ENCODE results near the gene MTMR6. TPM values are rescaled to one million over a fixed set of nuclear protein-coding genes. Genes with fewer than 3 reads are reported as not detected.
A peak's percentile ranks its signal among the peaks of the same experiment; 100 is the strongest.

MTMR6 gene
- total RNA-seq, 2 donors from 2014 or later = 11.0 to 16.3 TPM

DNA sequence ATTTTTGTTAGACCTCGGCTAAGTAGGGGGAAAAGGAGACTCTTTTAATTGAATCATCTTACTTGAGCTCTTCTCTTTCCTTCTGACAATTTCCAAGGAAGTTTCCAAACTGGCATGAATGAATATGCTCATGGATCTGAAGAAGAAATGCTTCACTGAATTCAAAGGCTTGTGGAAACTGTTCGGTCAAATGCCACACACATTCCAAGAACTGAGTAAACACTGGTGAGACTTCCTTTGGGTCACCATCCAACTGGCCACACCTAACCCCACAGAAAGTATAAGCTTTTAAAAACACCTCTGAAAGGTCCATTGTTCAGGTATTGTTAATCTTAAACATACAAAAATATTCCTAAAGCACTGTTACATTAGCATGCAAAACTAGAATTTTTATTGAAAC lies 33.6 kb downstream of the MTMR6 start:
- no peaks in the 10 kb centered on the region for H3K27me3 ChIP-seq
- H3K4me1 ChIP-seq = no peaks in the 10 kb centered on the region
- peaks cover 7% of the 10 kb centered on the region for H3K36me3 ChIP-seq
- TF ChIP-seq, protein P1, sequence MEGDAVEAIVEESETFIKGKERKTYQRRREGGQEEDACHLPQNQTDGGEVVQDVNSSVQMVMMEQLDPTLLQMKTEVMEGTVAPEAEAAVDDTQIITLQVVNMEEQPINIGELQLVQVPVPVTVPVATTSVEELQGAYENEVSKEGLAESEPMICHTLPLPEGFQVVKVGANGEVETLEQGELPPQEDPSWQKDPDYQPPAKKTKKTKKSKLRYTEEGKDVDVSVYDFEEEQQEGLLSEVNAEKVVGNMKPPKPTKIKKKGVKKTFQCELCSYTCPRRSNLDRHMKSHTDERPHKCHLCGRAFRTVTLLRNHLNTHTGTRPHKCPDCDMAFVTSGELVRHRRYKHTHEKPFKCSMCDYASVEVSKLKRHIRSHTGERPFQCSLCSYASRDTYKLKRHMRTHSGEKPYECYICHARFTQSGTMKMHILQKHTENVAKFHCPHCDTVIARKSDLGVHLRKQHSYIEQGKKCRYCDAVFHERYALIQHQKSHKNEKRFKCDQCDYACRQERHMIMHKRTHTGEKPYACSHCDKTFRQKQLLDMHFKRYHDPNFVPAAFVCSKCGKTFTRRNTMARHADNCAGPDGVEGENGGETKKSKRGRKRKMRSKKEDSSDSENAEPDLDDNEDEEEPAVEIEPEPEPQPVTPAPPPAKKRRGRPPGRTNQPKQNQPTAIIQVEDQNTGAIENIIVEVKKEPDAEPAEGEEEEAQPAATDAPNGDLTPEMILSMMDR (IDR thresholded peaks at IDR 0.05) = no peak
- no peak overlapping the region for H3K9ac ChIP-seq (ENCODE audit: low read depth in 2 of 2, low read length in 2 of 2)
- intact Hi-C loops (cut with DNase I) = no loop called here
- no peaks in the 10 kb centered on the region for H3K9me3 ChIP-seq
- DNase-seq = peak; percentile 36
- no peak overlapping the region for H3K27ac ChIP-seq
- H3K4me3 ChIP-seq = no peak overlapping the region

DNA sequence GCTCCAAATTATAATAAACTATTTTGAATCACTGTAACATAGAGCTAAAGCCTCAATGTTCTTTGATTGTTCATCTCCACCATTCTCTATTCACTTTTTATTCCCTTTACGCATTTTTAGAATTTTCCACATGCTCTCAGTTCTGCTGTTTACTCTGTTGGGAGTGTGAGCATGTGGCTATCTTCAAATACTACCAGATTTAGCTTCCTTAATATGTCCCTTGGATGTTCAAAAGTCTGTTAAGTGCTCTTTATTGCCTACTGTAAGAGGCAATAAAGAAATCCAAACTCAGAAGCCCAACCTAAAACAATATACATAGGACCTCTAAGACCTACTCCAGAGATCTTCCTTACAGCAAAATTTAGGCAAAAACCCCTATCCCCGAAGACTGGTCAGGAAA lies 34.5 kb downstream of the MTMR6 start:
- DNase-seq = no peak
- Histone ChIP-seq H3K36me3 (peaks cover 7% of the 10 kb centered on the region), H3K9me3 (no peaks in the 10 kb centered on the region), H3K27ac (no peak overlapping the region), H3K9ac (ENCODE audit: low read depth in 2 of 2, low read length in 2 of 2) (no peak overlapping the region), H3K4me3 (no peak overlapping the region), H3K4me1 (no peaks in the 10 kb centered on the region), H3K27me3 (no peaks in the 10 kb centered on the region)
- intact Hi-C loops (cut with DNase I) = no loop called here
- TF ChIP-seq, protein P1 (IDR thresholded peaks at IDR 0.05) = no peak

DNA sequence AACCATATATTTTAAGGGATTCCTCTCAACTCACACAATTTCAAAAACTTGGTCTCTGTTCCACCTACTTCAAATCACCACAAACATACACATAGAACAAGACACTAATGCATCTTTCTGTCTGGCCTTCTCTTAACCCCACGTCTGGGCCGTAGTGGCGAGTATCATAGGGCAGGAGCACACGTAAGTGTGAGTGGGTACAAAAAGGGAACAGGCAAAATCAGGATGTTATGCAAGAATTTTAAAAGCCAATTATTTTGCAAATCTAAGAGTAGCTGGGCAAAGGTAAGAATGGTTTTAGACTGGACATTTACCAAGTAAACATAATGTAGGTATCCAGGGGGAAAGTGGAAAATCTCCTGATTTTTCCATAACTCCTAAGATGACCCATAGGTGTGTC lies 35.1 kb downstream of the MTMR6 start:
- Histone ChIP-seq H3K27me3 (no peaks in the 10 kb centered on the region), H3K4me1 (no peaks in the 10 kb centered on the region), H3K4me3 (no peak overlapping the region), H3K36me3 (peaks cover 7% of the 10 kb centered on the region), H3K27ac (no peak overlapping the region), H3K9me3 (no peaks in the 10 kb centered on the region), H3K9ac (ENCODE audit: low read depth in 2 of 2, low read length in 2 of 2) (no peak overlapping the region)
- TF ChIP-seq, protein P1 (IDR thresholded peaks at IDR 0.05) = no peak
- intact Hi-C loops (cut with DNase I) = no loop called here
- no peak for DNase-seq

- no peaks in the 10 kb centered on the region for H3K36me3 ChIP-seq
- H3K9me3 ChIP-seq = no peaks in the 10 kb centered on the region
- H3K9ac ChIP-seq (ENCODE audit: low read depth in 2 of 2, low read length in 2 of 2) = no peak overlapping the region
- H3K4me3 ChIP-seq = no peak overlapping the region
- no peaks in the 10 kb centered on the region for H3K27me3 ChIP-seq
- TF ChIP-seq, protein P1 (IDR thresholded peaks at IDR 0.05) = no peak
- DNase-seq = no peak
- H3K27ac ChIP-seq = no peak overlapping the region
- H3K4me1 ChIP-seq = no peaks in the 10 kb centered on the region
- intact Hi-C loops (cut with DNase I) = no loop called here
These were observed 38.2 kb downstream of the MTMR6 start for GRCh38 chr13:25249001-25249543.

DNA sequence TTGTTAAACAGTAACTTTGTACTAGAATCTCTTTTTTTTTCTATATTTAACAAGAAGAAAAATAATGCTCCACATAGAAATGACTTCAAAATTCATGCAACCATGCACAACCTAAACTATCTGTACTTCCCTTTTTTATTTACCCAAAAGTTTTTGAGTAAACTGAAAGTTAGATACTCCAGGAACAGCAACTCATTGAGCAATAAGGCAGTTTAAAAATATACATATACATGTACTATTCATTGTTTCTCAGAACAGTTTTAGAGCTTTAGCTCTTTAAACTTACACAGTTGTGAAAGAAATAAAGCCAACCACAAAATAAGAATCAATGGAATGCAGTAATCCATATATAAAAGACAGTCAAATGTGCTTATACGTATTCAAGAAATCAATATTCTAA lies 39.2 kb downstream of the MTMR6 start:
- intact Hi-C loops (cut with DNase I) = no loop called here
- DNase-seq = no peak
- Histone ChIP-seq H3K27ac (no peak overlapping the region), H3K9ac (ENCODE audit: low read depth in 2 of 2, low read length in 2 of 2) (no peak overlapping the region), H3K27me3 (no peaks in the 10 kb centered on the region), H3K36me3 (no peaks in the 10 kb centered on the region), H3K4me1 (no peaks in the 10 kb centered on the region), H3K4me3 (no peak overlapping the region), H3K9me3 (no peaks in the 10 kb centered on the region)
- TF ChIP-seq, protein P1 (IDR thresholded peaks at IDR 0.05) = no peak
